HEK293 (cell line): ENCODE data around the gene NCOA7.

Experiments used
- CTCF ChIA-PET: fragments of 350-600 bp; formaldehyde crosslinking; extraction: SDS; loops from one replicate; lab custom pipeline; 2021; ENCODE audit warnings: antibody characterized with exemption; lab: Yijun Ruan, JAX
- POLR2A ChIA-PET: fragments of 300-600 bp; formaldehyde crosslinking; extraction: SDS; loops from one replicate; lab custom pipeline; 2020; ENCODE audit warnings: antibody characterized with exemption, inconsistent platforms; lab: Yijun Ruan, JAX
- H3K27ac ChIP-seq: fragments of 200-500 bp; sonication (Bioruptor generic); 2 replicates; pipeline ENCODE4 v1.5.1; 2014; ENCODE audit warnings: low read depth, low read length, control low read depth, inconsistent platforms; ENCODE audit errors: extremely low read depth
- H3K36me3 ChIP-seq, 2 experiments: fragments of 200-500 bp in 1 of 2; sonication (Bioruptor generic) in 1 of 2; 1 replicate in 1 of 2; 2 replicates in 1 of 2; pipeline ENCODE4 v1.5.1; 2014 to 2017; ENCODE audit warnings: inconsistent platforms in 2 of 2, low read length in 2 of 2; ENCODE audit not compliant: control insufficient read depth in 2 of 2, insufficient read depth in 1 of 2
- H3K4me1 ChIP-seq: fragments of 200-500 bp; sonication (Bioruptor generic); 2 replicates; pipeline ENCODE4 v1.5.1; 2014; ENCODE audit warnings: mild to moderate bottlenecking, low read length, inconsistent platforms; ENCODE audit not compliant: control insufficient read depth, insufficient read depth
- H3K4me3 ChIP-seq: 2 replicates; pipeline ENCODE4 v1.5.1; 2011; ENCODE audit warnings: low read depth, mild to moderate bottlenecking, control low read depth, low read length, moderate library complexity
- H3K9me3 ChIP-seq: fragments of 200-500 bp; sonication (Bioruptor generic); 2 replicates; pipeline ENCODE4 v1.5.1; 2014; ENCODE audit warnings: low read depth, low read length, inconsistent platforms; ENCODE audit not compliant: control insufficient read depth, insufficient read depth
- MYNN ChIP-seq: fragments of 450-650 bp; formaldehyde crosslinking; IDR thresholded peaks from 2 replicates; pipeline ENCODE4 v1.5.1; 2016; ENCODE audit warnings: missing biosample characterization, missing genetic modification characterization, borderline replicate concordance
- PRDM1 ChIP-seq: fragments of 450-650 bp; formaldehyde crosslinking; IDR thresholded peaks from 2 replicates; pipeline ENCODE4; 2016; ENCODE audit warnings: missing biosample characterization, missing genetic modification characterization
- ZNF132 ChIP-seq: fragments of 450-650 bp; formaldehyde crosslinking; IDR thresholded peaks from 2 replicates; pipeline ENCODE4 v1.5.1; 2017; ENCODE audit warnings: missing biosample characterization, missing genetic modification characterization, borderline replicate concordance
- ZNF311 ChIP-seq: fragments of 450-650 bp; formaldehyde crosslinking; IDR thresholded peaks from 2 replicates; pipeline ENCODE4 v1.5.1; 2017; ENCODE audit warnings: missing biosample characterization, missing genetic modification characterization, borderline replicate concordance
- ZNF654 ChIP-seq: fragments of 450-650 bp; formaldehyde crosslinking; IDR thresholded peaks from 2 replicates; pipeline ENCODE4 v1.5.1; 2016; ENCODE audit warnings: low read depth, missing biosample characterization, missing genetic modification characterization
- ZNF658 ChIP-seq: fragments of 450-650 bp; formaldehyde crosslinking; IDR thresholded peaks from 2 replicates; pipeline ENCODE4; 2016; ENCODE audit warnings: missing biosample characterization, missing genetic modification characterization
- ZSCAN30 ChIP-seq: fragments of 450-650 bp; IDR thresholded peaks from 2 replicates; pipeline ENCODE4 v1.5.1; 2018; ENCODE audit warnings: missing biosample characterization, mild to moderate bottlenecking, missing genetic modification characterization, moderate library complexity
- TF ChIP-seq, protein P1 (sequence below): fragments of 450-650 bp; formaldehyde crosslinking; IDR thresholded peaks from 2 replicates; pipeline ENCODE4 v1.5.1; 2016; ENCODE audit warnings: missing biosample characterization, missing genetic modification characterization
- TF ChIP-seq, protein P2 (sequence below): fragments of 450-650 bp; formaldehyde crosslinking; IDR thresholded peaks from 2 replicates; pipeline ENCODE4 v1.5.1; 2016; ENCODE audit warnings: missing biosample characterization, missing genetic modification characterization
- TF ChIP-seq, protein P3 (sequence below): fragments of 450-650 bp; formaldehyde crosslinking; IDR thresholded peaks from 2 replicates; pipeline ENCODE4 v1.5.1; 2016; ENCODE audit warnings: missing biosample characterization, missing genetic modification characterization, low read depth
- TF ChIP-seq, protein P4 (sequence below): fragments of 450-650 bp; formaldehyde crosslinking; IDR thresholded peaks from 2 replicates; pipeline ENCODE4 v1.5.1; 2017; ENCODE audit warnings: missing biosample characterization, missing genetic modification characterization
- TF ChIP-seq, protein P5 (sequence below): fragments of 450-650 bp; formaldehyde crosslinking; IDR thresholded peaks from 2 replicates; pipeline ENCODE4 v1.5.1; 2016; ENCODE audit warnings: missing biosample characterization, missing genetic modification characterization

Gene NCOA7

DNA sequence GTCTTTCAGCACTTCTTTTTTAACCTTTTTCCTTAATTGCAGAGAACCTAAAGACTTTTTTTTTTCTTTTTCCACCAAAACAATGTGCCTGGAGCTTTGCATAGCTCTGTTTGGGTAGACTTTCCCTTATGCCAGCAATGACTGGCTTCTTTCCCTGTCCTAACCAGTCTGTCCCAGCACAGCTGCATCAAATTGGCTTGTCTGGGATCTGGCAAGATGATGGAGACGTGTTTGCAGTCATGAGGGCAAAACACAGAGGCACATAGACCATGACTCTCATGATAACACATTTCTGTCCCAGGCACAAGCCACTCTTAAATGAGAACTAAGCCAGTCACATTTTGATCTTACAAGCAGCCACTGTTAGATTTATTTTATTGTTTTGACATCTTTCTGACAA, 24.8 kb upstream of the NCOA7 start:
- POLR2A ChIA-PET: interaction anchor here (0.6 kb wide), 1 partner anchor 453 kb away, joined by 7 read pairs; no protein-coding TSS in a partner anchor
- peaks cover 0 to 5% of the 10 kb centered on the region in 2 experiments; a peak in 1 of 3 replicates for H3K36me3 ChIP-seq
- no peaks in the 10 kb centered on the region for H3K9me3 ChIP-seq
- TF ChIP-seq, protein P1, sequence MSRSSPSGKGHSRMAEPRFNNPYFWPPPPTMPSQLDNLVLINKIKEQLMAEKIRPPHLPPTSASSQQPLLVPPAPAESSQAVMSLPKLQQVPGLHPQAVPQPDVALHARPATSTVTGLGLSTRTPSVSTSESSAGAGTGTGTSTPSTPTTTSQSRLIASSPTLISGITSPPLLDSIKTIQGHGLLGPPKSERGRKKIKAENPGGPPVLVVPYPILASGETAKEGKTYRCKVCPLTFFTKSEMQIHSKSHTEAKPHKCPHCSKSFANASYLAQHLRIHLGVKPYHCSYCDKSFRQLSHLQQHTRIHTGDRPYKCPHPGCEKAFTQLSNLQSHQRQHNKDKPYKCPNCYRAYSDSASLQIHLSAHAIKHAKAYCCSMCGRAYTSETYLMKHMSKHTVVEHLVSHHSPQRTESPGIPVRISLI (tag by site-specific recombination): no peak
- TF ChIP-seq ZNF132 (tag by site-specific recombination) (no peak), MYNN (no peak), ZNF658 (no peak)
- TF ChIP-seq, protein P2, sequence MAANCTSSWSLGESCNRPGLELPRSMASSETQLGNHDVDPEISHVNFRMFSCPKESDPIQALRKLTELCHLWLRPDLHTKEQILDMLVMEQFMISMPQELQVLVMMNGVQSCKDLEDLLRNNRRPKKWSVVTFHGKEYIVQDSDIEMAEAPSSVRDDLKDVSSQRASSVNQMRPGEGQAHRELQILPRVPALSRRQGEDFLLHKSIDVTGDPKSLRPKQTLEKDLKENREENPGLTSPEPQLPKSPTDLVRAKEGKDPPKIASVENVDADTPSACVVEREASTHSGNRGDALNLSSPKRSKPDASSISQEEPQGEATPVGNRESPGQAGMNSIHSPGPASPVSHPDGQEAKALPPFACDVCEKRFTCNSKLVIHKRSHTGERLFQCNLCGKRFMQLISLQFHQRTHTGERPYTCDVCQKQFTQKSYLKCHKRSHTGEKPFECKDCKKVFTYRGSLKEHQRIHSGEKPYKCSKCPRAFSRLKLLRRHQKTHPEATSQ (tag by site-specific recombination): no peak
- no peak overlapping the region for H3K4me3 ChIP-seq
- H3K27ac ChIP-seq: no peak overlapping the region
- no peaks in the 10 kb centered on the region for H3K4me1 ChIP-seq
- CTCF ChIA-PET: interaction anchor here (0.6 to 15.3 kb wide), 5 partner anchors 13 to 455 kb away, joined by 3 to 201 read pairs (median 3); no protein-coding TSS in a partner anchor

DNA sequence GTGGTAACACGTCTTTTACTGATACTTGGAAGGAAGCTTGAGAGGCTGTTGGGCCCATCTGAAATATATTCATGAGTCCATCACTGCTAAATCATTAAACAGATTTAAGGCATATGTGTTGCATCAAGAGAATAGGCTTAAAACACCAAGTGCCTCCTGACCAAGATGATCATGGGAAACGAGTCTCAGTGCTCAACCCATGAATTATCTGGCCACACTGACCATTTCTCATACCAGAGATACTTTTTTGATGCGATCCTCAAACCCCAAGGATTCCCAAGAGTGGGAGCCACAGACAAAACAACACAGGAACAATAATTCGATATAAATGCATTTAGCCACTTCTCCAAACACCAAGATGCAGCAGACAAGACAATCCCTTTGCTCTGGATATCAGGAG, 24.1 kb upstream of the NCOA7 start:
- Histone ChIP-seq H3K9me3 (no peaks in the 10 kb centered on the region), H3K36me3 (no peaks in the 10 kb centered on the region), H3K4me3 (no peak overlapping the region), H3K4me1 (no peaks in the 10 kb centered on the region), H3K27ac (no peak overlapping the region)
- TF ChIP-seq PRDM1 (tag by site-specific recombination) (no peak), ZSCAN30 (tag by site-specific recombination) (no peak), ZNF311 (tag by site-specific recombination) (no peak), ZNF654 (no peak)
- TF ChIP-seq, protein P3, sequence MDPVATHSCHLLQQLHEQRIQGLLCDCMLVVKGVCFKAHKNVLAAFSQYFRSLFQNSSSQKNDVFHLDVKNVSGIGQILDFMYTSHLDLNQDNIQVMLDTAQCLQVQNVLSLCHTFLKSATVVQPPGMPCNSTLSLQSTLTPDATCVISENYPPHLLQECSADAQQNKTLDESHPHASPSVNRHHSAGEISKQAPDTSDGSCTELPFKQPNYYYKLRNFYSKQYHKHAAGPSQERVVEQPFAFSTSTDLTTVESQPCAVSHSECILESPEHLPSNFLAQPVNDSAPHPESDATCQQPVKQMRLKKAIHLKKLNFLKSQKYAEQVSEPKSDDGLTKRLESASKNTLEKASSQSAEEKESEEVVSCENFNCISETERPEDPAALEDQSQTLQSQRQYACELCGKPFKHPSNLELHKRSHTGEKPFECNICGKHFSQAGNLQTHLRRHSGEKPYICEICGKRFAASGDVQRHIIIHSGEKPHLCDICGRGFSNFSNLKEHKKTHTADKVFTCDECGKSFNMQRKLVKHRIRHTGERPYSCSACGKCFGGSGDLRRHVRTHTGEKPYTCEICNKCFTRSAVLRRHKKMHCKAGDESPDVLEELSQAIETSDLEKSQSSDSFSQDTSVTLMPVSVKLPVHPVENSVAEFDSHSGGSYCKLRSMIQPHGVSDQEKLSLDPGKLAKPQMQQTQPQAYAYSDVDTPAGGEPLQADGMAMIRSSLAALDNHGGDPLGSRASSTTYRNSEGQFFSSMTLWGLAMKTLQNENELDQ (tag by site-specific recombination): no peak
- TF ChIP-seq, protein P4, sequence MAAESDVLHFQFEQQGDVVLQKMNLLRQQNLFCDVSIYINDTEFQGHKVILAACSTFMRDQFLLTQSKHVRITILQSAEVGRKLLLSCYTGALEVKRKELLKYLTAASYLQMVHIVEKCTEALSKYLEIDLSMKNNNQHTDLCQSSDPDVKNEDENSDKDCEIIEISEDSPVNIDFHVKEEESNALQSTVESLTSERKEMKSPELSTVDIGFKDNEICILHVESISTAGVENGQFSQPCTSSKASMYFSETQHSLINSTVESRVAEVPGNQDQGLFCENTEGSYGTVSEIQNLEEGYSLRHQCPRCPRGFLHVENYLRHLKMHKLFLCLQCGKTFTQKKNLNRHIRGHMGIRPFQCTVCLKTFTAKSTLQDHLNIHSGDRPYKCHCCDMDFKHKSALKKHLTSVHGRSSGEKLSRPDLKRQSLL: no peak
- TF ChIP-seq, protein P5, sequence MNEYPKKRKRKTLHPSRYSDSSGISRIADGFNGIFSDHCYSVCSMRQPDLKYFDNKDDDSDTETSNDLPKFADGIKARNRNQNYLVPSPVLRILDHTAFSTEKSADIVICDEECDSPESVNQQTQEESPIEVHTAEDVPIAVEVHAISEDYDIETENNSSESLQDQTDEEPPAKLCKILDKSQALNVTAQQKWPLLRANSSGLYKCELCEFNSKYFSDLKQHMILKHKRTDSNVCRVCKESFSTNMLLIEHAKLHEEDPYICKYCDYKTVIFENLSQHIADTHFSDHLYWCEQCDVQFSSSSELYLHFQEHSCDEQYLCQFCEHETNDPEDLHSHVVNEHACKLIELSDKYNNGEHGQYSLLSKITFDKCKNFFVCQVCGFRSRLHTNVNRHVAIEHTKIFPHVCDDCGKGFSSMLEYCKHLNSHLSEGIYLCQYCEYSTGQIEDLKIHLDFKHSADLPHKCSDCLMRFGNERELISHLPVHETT: no peak
- TF ChIP-seq, protein P1 (tag by site-specific recombination): no peak
- ChIA-PET POLR2A (interaction anchor here (0.6 kb wide), 1 partner anchor 454 kb away, joined by 7 read pairs; no protein-coding TSS in a partner anchor), CTCF (interaction anchor here (0.6 to 15.3 kb wide), 7 partner anchors 12 to 456 kb away, joined by 3 to 201 read pairs (median 3); no protein-coding TSS in a partner anchor)
